GM23338 (cell line): ENCODE results near the gene AHNAK2.

Experiments
- CREB1 ChIP-seq: fragments of 250-450 bp; sonication (Bioruptor Pico); IDR thresholded peaks from 2 replicates; pipeline ENCODE4 v1.5.0; 2020; ENCODE audit warnings: low read depth, mild to moderate bottlenecking, moderate library complexity
- JUNB ChIP-seq: IDR thresholded peaks from one replicate; pipeline ENCODE4 v1.6.1; 2016; ENCODE audit warnings: antibody characterized with exemption; ENCODE audit not compliant: unreplicated experiment
- POLR2AphosphoS5 ChIP-seq: IDR thresholded peaks from 2 replicates; pipeline ENCODE4 v1.6.1; 2016; ENCODE audit warnings: antibody characterized with exemption, low read depth
- TF ChIP-seq, protein P1 (sequence below), 2 experiments: fragments of 200-600 bp in 1 of 2; sonication (generic) in 1 of 2; conservative IDR thresholded peaks; 2 replicates each; pipeline versions ENCODE4 v1.5.1 to v1.6.1; 2016 to 2017; ENCODE audit warnings: antibody characterized with exemption in 2 of 2, low read depth in 2 of 2, mild to moderate bottlenecking in 2 of 2, moderate library complexity in 1 of 2
- TF ChIP-seq, protein P2 (sequence below): IDR thresholded peaks from one replicate; pipeline ENCODE4 v1.6.1; 2018; ENCODE audit warnings: antibody characterized with exemption; ENCODE audit not compliant: unreplicated experiment

DNA sequence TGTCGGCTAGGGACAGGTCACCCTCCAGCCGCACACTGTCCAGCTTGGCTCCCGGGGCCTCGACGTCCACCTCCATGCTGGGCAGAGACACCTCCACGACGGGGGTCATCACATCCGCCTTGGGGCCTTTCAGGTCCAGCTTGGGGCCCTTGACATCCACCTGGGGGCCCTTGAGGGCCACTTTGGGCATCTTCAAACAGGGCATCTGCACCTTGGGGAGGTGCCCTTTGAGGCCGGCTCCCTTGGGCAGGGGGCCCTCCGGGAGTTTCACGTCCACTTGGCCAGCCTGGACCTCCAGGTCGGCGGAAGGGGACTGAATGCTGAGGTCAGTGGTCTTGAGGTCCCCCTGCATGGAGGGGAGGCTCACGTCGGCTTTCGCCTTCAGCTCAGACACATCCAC lies 35.6 kb downstream of the AHNAK2 start:
- TF ChIP-seq, protein P1, sequence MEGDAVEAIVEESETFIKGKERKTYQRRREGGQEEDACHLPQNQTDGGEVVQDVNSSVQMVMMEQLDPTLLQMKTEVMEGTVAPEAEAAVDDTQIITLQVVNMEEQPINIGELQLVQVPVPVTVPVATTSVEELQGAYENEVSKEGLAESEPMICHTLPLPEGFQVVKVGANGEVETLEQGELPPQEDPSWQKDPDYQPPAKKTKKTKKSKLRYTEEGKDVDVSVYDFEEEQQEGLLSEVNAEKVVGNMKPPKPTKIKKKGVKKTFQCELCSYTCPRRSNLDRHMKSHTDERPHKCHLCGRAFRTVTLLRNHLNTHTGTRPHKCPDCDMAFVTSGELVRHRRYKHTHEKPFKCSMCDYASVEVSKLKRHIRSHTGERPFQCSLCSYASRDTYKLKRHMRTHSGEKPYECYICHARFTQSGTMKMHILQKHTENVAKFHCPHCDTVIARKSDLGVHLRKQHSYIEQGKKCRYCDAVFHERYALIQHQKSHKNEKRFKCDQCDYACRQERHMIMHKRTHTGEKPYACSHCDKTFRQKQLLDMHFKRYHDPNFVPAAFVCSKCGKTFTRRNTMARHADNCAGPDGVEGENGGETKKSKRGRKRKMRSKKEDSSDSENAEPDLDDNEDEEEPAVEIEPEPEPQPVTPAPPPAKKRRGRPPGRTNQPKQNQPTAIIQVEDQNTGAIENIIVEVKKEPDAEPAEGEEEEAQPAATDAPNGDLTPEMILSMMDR (conservative IDR thresholded peaks at IDR 0.05; ENCODE audit: low read depth in 2 of 2) = no peak
- TF ChIP-seq JUNB (no peak), POLR2AphosphoS5 (no peak), CREB1 (CRISPR knock-in tag) (no peak)
- TF ChIP-seq, protein P2, sequence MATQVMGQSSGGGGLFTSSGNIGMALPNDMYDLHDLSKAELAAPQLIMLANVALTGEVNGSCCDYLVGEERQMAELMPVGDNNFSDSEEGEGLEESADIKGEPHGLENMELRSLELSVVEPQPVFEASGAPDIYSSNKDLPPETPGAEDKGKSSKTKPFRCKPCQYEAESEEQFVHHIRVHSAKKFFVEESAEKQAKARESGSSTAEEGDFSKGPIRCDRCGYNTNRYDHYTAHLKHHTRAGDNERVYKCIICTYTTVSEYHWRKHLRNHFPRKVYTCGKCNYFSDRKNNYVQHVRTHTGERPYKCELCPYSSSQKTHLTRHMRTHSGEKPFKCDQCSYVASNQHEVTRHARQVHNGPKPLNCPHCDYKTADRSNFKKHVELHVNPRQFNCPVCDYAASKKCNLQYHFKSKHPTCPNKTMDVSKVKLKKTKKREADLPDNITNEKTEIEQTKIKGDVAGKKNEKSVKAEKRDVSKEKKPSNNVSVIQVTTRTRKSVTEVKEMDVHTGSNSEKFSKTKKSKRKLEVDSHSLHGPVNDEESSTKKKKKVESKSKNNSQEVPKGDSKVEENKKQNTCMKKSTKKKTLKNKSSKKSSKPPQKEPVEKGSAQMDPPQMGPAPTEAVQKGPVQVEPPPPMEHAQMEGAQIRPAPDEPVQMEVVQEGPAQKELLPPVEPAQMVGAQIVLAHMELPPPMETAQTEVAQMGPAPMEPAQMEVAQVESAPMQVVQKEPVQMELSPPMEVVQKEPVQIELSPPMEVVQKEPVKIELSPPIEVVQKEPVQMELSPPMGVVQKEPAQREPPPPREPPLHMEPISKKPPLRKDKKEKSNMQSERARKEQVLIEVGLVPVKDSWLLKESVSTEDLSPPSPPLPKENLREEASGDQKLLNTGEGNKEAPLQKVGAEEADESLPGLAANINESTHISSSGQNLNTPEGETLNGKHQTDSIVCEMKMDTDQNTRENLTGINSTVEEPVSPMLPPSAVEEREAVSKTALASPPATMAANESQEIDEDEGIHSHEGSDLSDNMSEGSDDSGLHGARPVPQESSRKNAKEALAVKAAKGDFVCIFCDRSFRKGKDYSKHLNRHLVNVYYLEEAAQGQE = no peak
